Spleen (tissue), 11 donors: ENCODE measurements around the gene SORCS2. TPM values are rescaled to one million over a fixed set of nuclear protein-coding genes. Genes with fewer than 3 reads are reported as not detected.
A peak's percentile ranks its signal among the peaks of the same experiment; 100 is the strongest.

ENCODE experiments used
- DNase-seq: peaks from one replicate; pipeline ENCODE4 v3.0.0-alpha.2; 2020
- H3K27ac ChIP-seq, 8 donors: fragments of 200-600 bp; sonication (generic) in 7 of 8; 1 replicate in 4 of 8; 2 replicates in 4 of 8; pipeline versions ENCODE4 v1.5.0 to v1.8.0; 2016 to 2021; ENCODE audit warnings: inconsistent platforms in 4 of 8, mild to moderate bottlenecking in 4 of 8, moderate library complexity in 1 of 8
- H3K27me3 ChIP-seq, 7 donors: fragments of 200-600 bp; sonication (generic) in 6 of 7; replicated peaks in 1 of 7; 1 replicate in 4 of 7; 2 replicates in 3 of 7; pipeline versions ENCODE4 v1.5.0 to v1.8.0; 2016 to 2021; ENCODE audit warnings: inconsistent platforms in 3 of 7, mild to moderate bottlenecking in 1 of 7
- H3K36me3 ChIP-seq, 6 donors: fragments of 200-600 bp; sonication (generic) in 5 of 6; 1 replicate in 4 of 6; 2 replicates in 2 of 6; pipeline versions ENCODE4 v1.5.0 to v1.8.0; 2016 to 2021; ENCODE audit warnings: inconsistent platforms in 2 of 6
- H3K4me1 ChIP-seq, 6 donors: fragments of 200-600 bp; sonication (generic) in 5 of 6; 1 replicate in 3 of 6; 2 replicates in 3 of 6; pipeline versions ENCODE4 v1.5.0 to v1.8.0; 2016 to 2021; ENCODE audit warnings: inconsistent platforms in 3 of 6
- H3K4me3 ChIP-seq, 8 donors: fragments of 200-600 bp; sonication (generic) in 7 of 8; 1 replicate in 4 of 8; 2 replicates in 4 of 8; pipeline versions ENCODE4 v1.5.0 to v1.8.0; 2016 to 2021; ENCODE audit warnings: inconsistent platforms in 4 of 8, mild to moderate bottlenecking in 4 of 8, moderate library complexity in 2 of 8
- H3K9me3 ChIP-seq, 8 donors: fragments of 200-600 bp; sonication (generic) in 7 of 8; 1 replicate in 4 of 8; 2 replicates in 4 of 8; pipeline versions ENCODE4 v1.5.0 to v1.8.0; 2016 to 2021; ENCODE audit warnings: inconsistent platforms in 4 of 8
- POLR2A ChIP-seq, 3 donors: fragments of 450-650 bp; IDR thresholded peaks; one replicate each; pipeline ENCODE4 v1.5.1; 2017; ENCODE audit warnings: antibody characterized with exemption in 3 of 3, mild to moderate bottlenecking in 1 of 3
- POLR2AphosphoS5 ChIP-seq, 3 donors: sonication (generic); formaldehyde crosslinking; IDR thresholded peaks; one replicate each; pipeline ENCODE4 v1.5.1; 2017; ENCODE audit warnings: antibody characterized with exemption in 3 of 3
- WGBS, 5 donors: extraction: QIAGEN DNeasy Blood & Tissue Kit in 3 of 5; methylation state at CpG; one replicate each; pipeline versions ENCODE4 v1.1.5 to v1.1.7; 2013 to 2018; 5-methylcytosine and 5-hydroxymethylcytosine counted together
- intact Hi-C: fragments of 100-400 bp; cut with DNase I; formaldehyde crosslinking; loops from one replicate; pipeline ENCODE4 v1.15.0; 2023; ENCODE audit warnings: low total_unique reads
- polyA plus RNA-seq, 3 donors: library from polyadenylated mRNA; stranded (reverse); fragments of 200-250 nt; gene quantifications; one replicate each; pipeline ENCODE4 v1.2.1, GENCODE V29; 2013
- total RNA-seq, 7 donors: library from RNA; depleted of rRNA in 3 of 7; stranded (reverse); fragments of >200 nt in 3 of 7; fragmentation: NEBNext Ultra II Directional in 4 of 7; extraction: Animal tissue kit (Norgen Biotek cat#: 25700) in 4 of 7; gene quantifications; one replicate each; pipeline versions ENCODE4 v1.1.0 to v1.2.1, GENCODE V29; 2016 to 2021
- TF ChIP-seq, protein P1 (sequence below), 11 experiments: fragments of 200-600 bp in 7 of 11; fragments of 450-650 bp in 4 of 11; sonication (generic) in 4 of 11; IDR thresholded peaks in 8 of 11; conservative IDR thresholded peaks in 3 of 11; 1 replicate in 7 of 11; 2 replicates in 4 of 11; pipeline versions ENCODE4 v1.4.0 to v1.8.0; 2016 to 2021; ENCODE audit warnings: antibody characterized with exemption in 11 of 11, inconsistent platforms in 4 of 11, mild to moderate bottlenecking in 1 of 11
- donor health status: healthy with polysubstance abuse.
- donor health status: DM: no; HTN: no; CAD: no; lungs with moderate emphysema.
- donor health status: DM: no; HTN: no; CAD: no.
- donor health status: Bipolar disorder and iron deficiency.
- donor health status: healthy.
- donor health status: DM: no; HTN: no; CAD: no.
- donor health status: DM: yes; HTN: yes; CAD: no.

The SORCS2 gene
- total and polyA plus RNA-seq, 10 donors: 0.33 to 1.6 (median 0.60) TPM

- H3K4me3 ChIP-seq: no peak overlapping the region
- H3K4me1 ChIP-seq: peaks cover 5 to 21% (median 13%) of the 10 kb centered on the region in 6 donors
- H3K27ac ChIP-seq: no peak overlapping the region
- 59 to 69% (median 65%) methylated on average over 14 of the region's 14 CpGs for WGBS, 5 donors
- H3K27me3 ChIP-seq: peaks cover 0 to 100% (median 33%) of the 10 kb centered on the region in 7 donors
- intact Hi-C loops: no loop called here
- no peak for DNase-seq
- no peaks in the 10 kb centered on the region for H3K9me3 ChIP-seq
- TF ChIP-seq POLR2AphosphoS5 (IDR thresholded peaks at IDR 0.05) (no peak), POLR2A (IDR thresholded peaks at IDR 0.05) (no peak)
- TF ChIP-seq, protein P1, sequence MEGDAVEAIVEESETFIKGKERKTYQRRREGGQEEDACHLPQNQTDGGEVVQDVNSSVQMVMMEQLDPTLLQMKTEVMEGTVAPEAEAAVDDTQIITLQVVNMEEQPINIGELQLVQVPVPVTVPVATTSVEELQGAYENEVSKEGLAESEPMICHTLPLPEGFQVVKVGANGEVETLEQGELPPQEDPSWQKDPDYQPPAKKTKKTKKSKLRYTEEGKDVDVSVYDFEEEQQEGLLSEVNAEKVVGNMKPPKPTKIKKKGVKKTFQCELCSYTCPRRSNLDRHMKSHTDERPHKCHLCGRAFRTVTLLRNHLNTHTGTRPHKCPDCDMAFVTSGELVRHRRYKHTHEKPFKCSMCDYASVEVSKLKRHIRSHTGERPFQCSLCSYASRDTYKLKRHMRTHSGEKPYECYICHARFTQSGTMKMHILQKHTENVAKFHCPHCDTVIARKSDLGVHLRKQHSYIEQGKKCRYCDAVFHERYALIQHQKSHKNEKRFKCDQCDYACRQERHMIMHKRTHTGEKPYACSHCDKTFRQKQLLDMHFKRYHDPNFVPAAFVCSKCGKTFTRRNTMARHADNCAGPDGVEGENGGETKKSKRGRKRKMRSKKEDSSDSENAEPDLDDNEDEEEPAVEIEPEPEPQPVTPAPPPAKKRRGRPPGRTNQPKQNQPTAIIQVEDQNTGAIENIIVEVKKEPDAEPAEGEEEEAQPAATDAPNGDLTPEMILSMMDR (IDR thresholded peaks at IDR 0.05 in 8 of 11, conservative IDR thresholded peaks at IDR 0.05 in 3 of 11): no peak
- H3K36me3 ChIP-seq: no peaks in the 10 kb centered on the region
Observed at GRCh38 chr4:7195546-7196287, 3.4 kb downstream of the SORCS2 start.

- intact Hi-C loops: no loop called here
- DNase-seq: no peak
Observed at GRCh38 chr4:7196288-7196651, 3.9 kb downstream of the SORCS2 start.

DNA sequence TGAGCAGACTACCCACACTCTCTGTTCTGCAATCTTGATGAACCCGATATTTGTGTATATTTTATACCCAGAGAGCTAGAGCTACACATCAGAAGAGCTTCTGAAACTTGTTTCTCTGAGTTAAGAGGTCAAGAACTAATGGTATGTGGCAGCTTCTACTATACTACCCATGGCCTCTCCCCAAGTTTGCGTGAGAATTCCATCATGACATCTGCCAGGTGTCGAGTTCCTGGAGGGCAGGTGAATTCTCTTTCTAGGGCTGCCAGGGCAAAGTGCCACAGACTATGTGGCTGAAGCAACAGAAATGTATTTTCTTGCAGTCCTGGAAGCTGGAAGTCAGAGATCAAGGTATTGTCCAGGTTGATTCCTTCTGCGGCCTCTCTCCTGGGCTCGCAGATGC is 4.4 kb downstream of the SORCS2 start:
- peaks cover 0 to 100% (median 33%) of the 10 kb centered on the region in 7 donors for H3K27me3 ChIP-seq
- no peaks in the 10 kb centered on the region for H3K36me3 ChIP-seq
- H3K9me3 ChIP-seq: no peaks in the 10 kb centered on the region
- H3K27ac ChIP-seq: no peak overlapping the region
- TF ChIP-seq POLR2A (IDR thresholded peaks at IDR 0.05) (no peak), POLR2AphosphoS5 (IDR thresholded peaks at IDR 0.05) (no peak)
- TF ChIP-seq, protein P1 (IDR thresholded peaks at IDR 0.05 in 8 of 11, conservative IDR thresholded peaks at IDR 0.05 in 3 of 11): no peak
- peaks cover 5 to 17% (median 11%) of the 10 kb centered on the region in 6 donors for H3K4me1 ChIP-seq
- H3K4me3 ChIP-seq: no peak overlapping the region
- WGBS, 5 donors: 77 to 89% (median 82%) methylated on average over 5 of the region's 5 CpGs
- intact Hi-C loops: no loop called here
- peak; percentile 4 for DNase-seq

More at GRCh38 chr4:7196288-7196651, 3.9 kb downstream of the SORCS2 start:
- Histone ChIP-seq H3K36me3 (no peaks in the 10 kb centered on the region), H3K9me3 (no peaks in the 10 kb centered on the region), H3K27me3 (peaks cover 0 to 100% (median 33%) of the 10 kb centered on the region in 7 donors), H3K4me3 (no peak overlapping the region), H3K4me1 (peaks cover 5 to 20% (median 13%) of the 10 kb centered on the region in 6 donors), H3K27ac (no peak overlapping the region)
- TF ChIP-seq POLR2A (IDR thresholded peaks at IDR 0.05): no peak
- TF ChIP-seq, protein P1 (IDR thresholded peaks at IDR 0.05 in 8 of 11, conservative IDR thresholded peaks at IDR 0.05 in 3 of 11): no peak
- TF ChIP-seq POLR2AphosphoS5 (IDR thresholded peaks at IDR 0.05): no peak
- WGBS, 5 donors: 42 to 56% (median 49%) methylated on average over 7 of the region's 7 CpGs

DNA sequence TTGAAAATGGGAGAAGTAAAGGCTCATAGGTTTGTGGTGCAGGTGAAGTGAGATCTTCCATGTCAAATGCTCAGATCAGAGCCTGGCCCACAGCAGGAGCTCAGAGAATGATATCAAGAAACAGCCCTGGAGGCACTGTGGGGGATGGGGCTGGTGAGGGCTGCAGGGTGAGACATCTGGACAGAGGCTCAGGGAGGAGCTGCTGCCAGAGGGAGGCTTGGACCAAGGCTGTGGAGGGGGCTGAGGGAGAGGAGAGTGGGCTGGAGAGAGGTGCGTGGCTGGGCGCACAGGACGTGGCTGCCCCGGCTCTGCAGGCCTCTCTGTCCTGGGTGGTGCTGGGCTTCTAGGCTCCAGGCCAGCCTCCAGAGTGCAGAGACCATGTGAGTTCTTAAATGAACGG is 5.6 kb downstream of the SORCS2 start:
- H3K4me3 ChIP-seq: no peak overlapping the region
- H3K27me3 ChIP-seq: peaks cover 0 to 93% (median 27%) of the 10 kb centered on the region in 7 donors
- H3K36me3 ChIP-seq: no peaks in the 10 kb centered on the region
- intact Hi-C loops: no loop called here
- WGBS, 5 donors: 73 to 90% (median 81%) methylated on average over 5 of the region's 5 CpGs
- H3K9me3 ChIP-seq: no peaks in the 10 kb centered on the region
- peaks cover 4 to 10% (median 7%) of the 10 kb centered on the region in 6 donors for H3K4me1 ChIP-seq
- no peak overlapping the region for H3K27ac ChIP-seq
- TF ChIP-seq POLR2A (IDR thresholded peaks at IDR 0.05) (no peak), POLR2AphosphoS5 (IDR thresholded peaks at IDR 0.05) (no peak)
- TF ChIP-seq, protein P1 (IDR thresholded peaks at IDR 0.05 in 8 of 11, conservative IDR thresholded peaks at IDR 0.05 in 3 of 11): no peak
- no peak for DNase-seq
